B cell (primary cell): Measurements from ENCODE around the gene RPUSD3. TPM values are rescaled to one million over a fixed set of nuclear protein-coding genes. Genes with fewer than 3 reads are reported as not detected.

Source experiments
- ATAC-seq: fragments of 200-7000 bp; cut with Tn5 transposase; one replicate; pipeline ENCODE4 v1.10.0; 2021; ENCODE audit warnings: low read depth, mild to moderate bottlenecking, moderate number of reproducible peaks, moderate library complexity
- CTCF ChIA-PET: fragments of 350-600 bp; sonication (Branson Sonifier 250); formaldehyde crosslinking; loops from one replicate; lab custom pipeline; 2021; ENCODE audit warnings: antibody characterized with exemption, inconsistent platforms; lab: Charles Lee
- POLR2A ChIA-PET: fragments of 350-600 bp; sonication (Branson Sonifier 250); formaldehyde crosslinking; loops from one replicate; lab custom pipeline; 2021; ENCODE audit warnings: antibody characterized with exemption; lab: Charles Lee
- DNase-seq: peaks from one replicate; pipeline ENCODE4 v3.0.0; 2013
- H2AFZ ChIP-seq: 2 replicates; pipeline ENCODE4 v1.6.1; 2012; ENCODE audit warnings: mild to moderate bottlenecking, low read depth, low read length; ENCODE audit not compliant: insufficient read depth, poor library complexity, severe bottlenecking
- H3K27ac ChIP-seq, 2 donors: 1 replicate in 1 of 2; 2 replicates in 1 of 2; pipeline ENCODE4 v1.5.1; 2012 to 2013; ENCODE audit warnings: low read length in 2 of 2, mild to moderate bottlenecking in 2 of 2, moderate library complexity in 1 of 2
- H3K27me3 ChIP-seq, 4 experiments: fragments of 200-600 bp in 1 of 4; sonication (generic) in 1 of 4; replicated peaks in 1 of 4; 1 replicate in 2 of 4; 2 replicates in 2 of 4; pipeline versions ENCODE4 v1.6.1 to v1.7.0; 2013 to 2016; ENCODE audit warnings: low read length in 3 of 4, mild to moderate bottlenecking in 2 of 4, mixed read lengths in 1 of 4, moderate library complexity in 1 of 4; ENCODE audit not compliant: insufficient read depth in 4 of 4, control insufficient read depth in 3 of 4; ENCODE audit errors: control extremely low read depth in 1 of 4
- H3K36me3 ChIP-seq, 2 experiments: replicated peaks in 1 of 2; 1 replicate in 1 of 2; 2 replicates in 1 of 2; pipeline versions ENCODE4 v1.6.1 to v1.7.1; 2013; ENCODE audit warnings: low read length in 1 of 2; ENCODE audit not compliant: insufficient read depth in 2 of 2, control insufficient read depth in 1 of 2; ENCODE audit errors: control extremely low read depth in 1 of 2, extremely low read depth in 1 of 2
- H3K4me1 ChIP-seq, 2 donors: fragments of 200-600 bp in 1 of 2; sonication (generic) in 1 of 2; 1 replicate in 1 of 2; 2 replicates in 1 of 2; pipeline versions ENCODE4 v1.5.1 to v1.6.1; 2013 to 2017; ENCODE audit warnings: low read length in 2 of 2; ENCODE audit not compliant: control insufficient read depth in 2 of 2, insufficient read depth in 2 of 2
- H3K4me2 ChIP-seq: replicated peaks from 2 replicates; pipeline ENCODE3; 2012; ENCODE audit warnings: mild to moderate bottlenecking, low read depth, low read length; ENCODE audit not compliant: poor library complexity, severe bottlenecking
- H3K4me3 ChIP-seq, 5 experiments: fragments of 200-600 bp in 1 of 5; sonication (generic) in 1 of 5; 1 replicate in 3 of 5; 2 replicates in 2 of 5; pipeline versions ENCODE4 v1.5.1 to v1.7.0; 2011 to 2016; ENCODE audit warnings: low read length in 4 of 5, mild to moderate bottlenecking in 4 of 5, low read depth in 2 of 5, control low read depth in 1 of 5, moderate library complexity in 1 of 5; ENCODE audit not compliant: insufficient read depth in 1 of 5; ENCODE audit errors: control extremely low read depth in 1 of 5, extremely low read depth in 1 of 5
- H3K79me2 ChIP-seq: fragments of 200-600 bp; sonication (generic); one replicate; pipeline ENCODE4 v1.6.0; 2016; ENCODE audit warnings: low read length; ENCODE audit not compliant: control insufficient read depth, insufficient read depth
- H3K9ac ChIP-seq: fragments of 200-600 bp; sonication (generic); 2 replicates; pipeline ENCODE4 v1.6.1; 2017; ENCODE audit warnings: mild to moderate bottlenecking, low read length, moderate library complexity
- H3K9me3 ChIP-seq, 3 donors: one replicate each; pipeline versions ENCODE4 v1.6.1 to v1.7.1; 2013; ENCODE audit warnings: low read length in 2 of 3; ENCODE audit not compliant: control insufficient read depth in 2 of 3, insufficient read depth in 1 of 3; ENCODE audit errors: control extremely low read depth in 1 of 3
- H4K20me1 ChIP-seq: 2 replicates; pipeline ENCODE4 v1.6.0; 2012; ENCODE audit warnings: mild to moderate bottlenecking, low read length; ENCODE audit not compliant: insufficient read depth, control insufficient read depth, poor library complexity, severe bottlenecking
- H3K27ac Mint-ChIP-seq: one replicate; pipeline ENCODE4 v1.8.0; 2021; ENCODE audit warnings: mixed read lengths
- H3K27me3 Mint-ChIP-seq: one replicate; pipeline ENCODE4 v1.8.0; 2021; ENCODE audit warnings: mixed read lengths
- H3K4me1 Mint-ChIP-seq: one replicate; pipeline ENCODE4 v1.8.0; 2021; ENCODE audit warnings: mixed read lengths
- H3K4me3 Mint-ChIP-seq: one replicate; pipeline ENCODE4 v1.8.0; 2021; ENCODE audit warnings: mixed read lengths
- H3K9me3 Mint-ChIP-seq: one replicate; pipeline ENCODE4 v1.8.0; 2022; ENCODE audit warnings: mixed read lengths; ENCODE audit not compliant: insufficient read depth
- CTCF ChIP-seq: fragments of 200-600 bp; IDR thresholded peaks from one replicate; pipeline ENCODE4 v1.8.0; 2022; ENCODE audit warnings: antibody characterized with exemption, mild to moderate bottlenecking
- EZH2 ChIP-seq: IDR thresholded peaks from 2 replicates; pipeline ENCODE4 v1.6.1; 2012; ENCODE audit warnings: borderline replicate concordance, low read depth, mild to moderate bottlenecking, moderate library complexity, low read length; ENCODE audit not compliant: insufficient read depth, poor library complexity, severe bottlenecking
- WGBS: methylation state at CpG from one replicate; pipeline ENCODE4 v1.1.5; 2013; ENCODE audit warnings: missing lambda C conversion rate; ENCODE audit not compliant: insufficient coverage; 5-methylcytosine and 5-hydroxymethylcytosine counted together
- intact Hi-C: fragments of 100-400 bp; cut with micrococcal nuclease; formaldehyde crosslinking; loops from one replicate; pipeline ENCODE4 v1.10.0; 2022
- polyA plus RNA-seq: library from polyadenylated mRNA; depleted of rRNA; stranded (reverse); fragments of >200 nt; gene quantifications from 2 replicates; pipeline ENCODE4 v1.2.3, GENCODE V29; 2012
- total RNA-seq, 2 donors: library from RNA; stranded (reverse); fragments of 120-200 nt in 1 of 2; gene quantifications; 1 replicate in 1 of 2; 2 replicates in 1 of 2; pipeline versions ENCODE4 v1.2.3 to v1.2.4, GENCODE V29; 2013 to 2022

Gene RPUSD3
- total and polyA plus RNA-seq, 2 donors (not counting 1 experiment from before 2014, with no cell fraction given): 57.0 to 60.7 TPM

DNA sequence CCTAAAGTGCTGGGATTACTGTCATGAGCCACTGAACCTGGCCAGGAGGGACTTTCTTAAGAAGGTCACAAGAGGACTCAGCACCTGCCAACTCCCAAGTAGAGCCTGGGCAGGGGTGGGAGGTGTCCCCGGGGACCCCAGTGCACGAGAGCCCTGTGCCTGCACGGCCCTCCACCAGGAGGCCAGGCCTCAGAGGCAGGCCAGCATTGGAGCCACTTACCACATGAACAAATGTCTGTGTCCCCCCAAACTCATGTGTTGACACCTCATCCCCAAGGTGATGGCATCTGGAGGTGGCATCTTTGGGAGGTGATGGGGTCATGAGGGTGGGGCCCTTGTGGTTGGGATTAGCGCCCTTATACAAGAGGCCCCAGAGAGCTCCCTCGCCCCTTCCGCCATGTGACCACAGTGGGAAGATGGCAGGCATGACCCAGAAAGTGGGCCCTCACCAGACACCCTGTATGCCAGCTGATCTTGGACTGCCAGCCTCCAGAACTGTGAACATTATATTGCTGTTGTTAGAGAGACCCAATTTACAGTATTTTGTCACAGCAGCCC, 3.2 kb upstream of the RPUSD3 start:
- Histone ChIP-seq H3K9me3 (peaks cover 0 to 6% (median 0%) of the 10 kb centered on the region in 3 donors), H3K4me3 (no peak overlapping the region), H3K27me3 (no peaks in the 10 kb centered on the region), H3K79me2 (peaks cover 14% of the 10 kb centered on the region), H3K36me3 (no peaks in the 10 kb centered on the region), H3K9ac (no peak overlapping the region), H4K20me1 (no peaks in the 10 kb centered on the region), H3K4me1 (peaks cover 8 to 17% of the 10 kb centered on the region in 2 donors), H3K4me2 (no peak overlapping the region), H2AFZ (no peak overlapping the region), H3K27ac (no peak overlapping the region)
- WGBS: 96% methylated on average over 5 of the region's 6 CpGs
- DNase-seq (no peak), ATAC-seq (no peak)
- POLR2A ChIA-PET: no interaction called here
- no peaks in the 10 kb centered on the region for H3K9me3 Mint-ChIP-seq
- TF ChIP-seq CTCF (no peak), EZH2 (no peak)
- no peak overlapping the region for H3K27ac Mint-ChIP-seq
- intact Hi-C loops: no loop called here
- no peak overlapping the region for H3K4me3 Mint-ChIP-seq
- CTCF ChIA-PET: interaction anchor here (0.6 to 0.9 kb wide), 2 partner anchors 47 to 85 kb away, joined by 3 read pairs; no protein-coding TSS in a partner anchor
- H3K4me1 Mint-ChIP-seq: peaks cover 18% of the 10 kb centered on the region
- peaks cover 5% of the 10 kb centered on the region for H3K27me3 Mint-ChIP-seq

DNA sequence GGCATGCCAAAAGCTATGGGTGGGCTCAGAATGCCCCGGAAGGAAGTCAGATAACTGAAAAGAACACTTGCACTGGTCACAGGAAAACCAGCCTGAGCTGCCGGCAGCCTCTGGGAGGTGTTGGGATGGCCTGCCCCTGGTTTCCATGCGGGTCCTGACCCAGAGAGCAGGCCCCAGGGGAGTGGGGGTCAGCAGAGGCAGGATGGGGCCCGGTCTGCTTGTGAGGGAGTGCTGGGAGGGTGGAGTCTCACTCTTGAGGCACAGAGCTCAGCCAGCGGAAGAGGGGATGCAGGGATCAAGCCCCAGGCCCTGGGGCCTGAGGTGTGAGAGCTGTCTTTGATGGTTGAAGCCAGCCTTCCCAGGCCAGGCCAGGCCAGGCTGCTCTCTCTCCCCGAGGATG, 2.4 kb upstream of the RPUSD3 start:
- Mint-ChIP-seq H3K9me3 (no peaks in the 10 kb centered on the region), H3K4me3 (no peak overlapping the region), H3K27ac (no peak overlapping the region), H3K27me3 (no peaks in the 10 kb centered on the region), H3K4me1 (peaks cover 20% of the 10 kb centered on the region)
- Histone ChIP-seq H3K4me1 (peaks cover 8 to 17% of the 10 kb centered on the region in 2 donors), H2AFZ (no peak overlapping the region), H3K27ac (no peak overlapping the region), H3K27me3 (no peaks in the 10 kb centered on the region), H3K9ac (no peak overlapping the region), H3K4me3 (no peak overlapping the region), H3K79me2 (peaks cover 14% of the 10 kb centered on the region), H3K9me3 (peaks cover 0 to 6% (median 0%) of the 10 kb centered on the region in 3 donors), H3K36me3 (peaks cover 3 to 7% of the 10 kb centered on the region in 2 experiments), H4K20me1 (no peaks in the 10 kb centered on the region), H3K4me2 (no peak overlapping the region)
- TF ChIP-seq EZH2 (no peak), CTCF (no peak)
- no peak for DNase-seq
- no peak for ATAC-seq
- ChIA-PET CTCF (interaction anchor here (0.6 to 0.9 kb wide), 2 partner anchors 46 to 86 kb away, joined by 3 read pairs; no protein-coding TSS in a partner anchor), POLR2A (interaction anchor here (0.6 kb wide), 1 partner anchor 204 kb away, joined by 3 read pairs; no protein-coding TSS in a partner anchor)
- WGBS: 74% methylated on average over 5 of the region's 6 CpGs
- intact Hi-C loops: no loop called here
